Stimulated activated CD8-positive, alpha-beta memory T cell treated with anti-CD3 and anti-CD28 coated beads, Interleukin-12 subunit alpha, Interleukin-12 subunit beta, amount 100 ng/mL, for 4 hours (primary cell): ENCODE data around the gene DDAH1.

ENCODE experiments used
- DNase-seq: peaks from one replicate; pipeline ENCODE4 v3.0.0-alpha.2; 2020; ENCODE audit warnings: low read depth

DDAH1 gene

DNA sequence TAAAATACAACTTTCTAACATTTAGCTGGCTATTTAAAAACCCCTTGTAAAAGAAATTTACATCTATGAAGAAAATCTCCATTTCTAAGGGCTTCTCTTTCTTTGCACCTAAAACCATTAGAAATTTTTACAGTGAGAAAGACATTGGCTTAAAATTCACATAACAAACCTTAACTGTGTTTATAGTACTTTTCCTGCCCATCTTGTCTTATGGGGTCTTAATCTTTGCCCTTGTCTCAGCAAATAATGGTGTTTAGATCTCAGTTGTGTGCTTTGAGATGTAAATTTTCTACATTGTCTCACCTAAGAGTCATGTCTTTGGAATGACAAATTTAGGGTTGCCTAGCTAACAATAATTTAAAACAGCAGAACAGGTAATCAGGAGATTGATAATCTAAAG, 71.5 kb downstream of the DDAH1 start:
- DNase-seq = no peak

DNA sequence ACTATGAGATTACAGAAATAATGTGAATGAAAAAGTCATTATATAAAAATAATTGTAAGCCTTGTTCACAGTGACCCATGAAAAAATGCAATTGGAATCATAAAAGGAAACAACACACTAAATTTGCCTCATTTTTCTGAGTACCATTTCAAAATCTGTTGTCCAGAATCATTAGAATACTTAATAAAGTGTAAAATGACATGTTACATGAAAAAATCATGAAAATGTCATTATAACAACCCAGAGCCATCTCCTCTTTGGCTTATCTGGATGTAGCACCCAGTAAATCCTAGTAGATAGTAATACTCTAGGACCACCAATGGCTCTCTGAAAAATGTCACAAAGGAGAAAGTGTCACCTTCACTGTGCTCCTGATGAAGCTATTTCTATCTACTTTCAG, 76.5 kb downstream of the DDAH1 start:
- no peak for DNase-seq

DNA sequence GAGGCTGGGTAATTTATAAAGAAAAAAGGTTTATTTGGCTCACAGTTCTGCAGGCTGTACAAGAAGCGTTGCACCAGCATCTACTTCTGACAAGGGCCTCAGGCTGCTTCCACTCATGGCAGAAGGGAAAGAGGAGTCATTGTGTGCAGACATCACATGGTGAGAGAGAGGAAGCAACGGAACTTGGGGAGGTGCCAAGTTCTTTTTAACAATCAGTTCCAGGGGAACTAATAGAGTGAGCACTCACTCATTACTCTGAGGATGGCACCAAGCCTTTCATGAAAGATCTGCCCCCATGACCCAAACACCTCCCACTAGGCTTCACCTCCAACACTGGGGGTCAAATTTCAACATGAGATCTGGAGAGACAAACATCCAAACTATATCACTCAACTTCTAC, 77.2 kb downstream of the DDAH1 start:
- DNase-seq = no peak

DNA sequence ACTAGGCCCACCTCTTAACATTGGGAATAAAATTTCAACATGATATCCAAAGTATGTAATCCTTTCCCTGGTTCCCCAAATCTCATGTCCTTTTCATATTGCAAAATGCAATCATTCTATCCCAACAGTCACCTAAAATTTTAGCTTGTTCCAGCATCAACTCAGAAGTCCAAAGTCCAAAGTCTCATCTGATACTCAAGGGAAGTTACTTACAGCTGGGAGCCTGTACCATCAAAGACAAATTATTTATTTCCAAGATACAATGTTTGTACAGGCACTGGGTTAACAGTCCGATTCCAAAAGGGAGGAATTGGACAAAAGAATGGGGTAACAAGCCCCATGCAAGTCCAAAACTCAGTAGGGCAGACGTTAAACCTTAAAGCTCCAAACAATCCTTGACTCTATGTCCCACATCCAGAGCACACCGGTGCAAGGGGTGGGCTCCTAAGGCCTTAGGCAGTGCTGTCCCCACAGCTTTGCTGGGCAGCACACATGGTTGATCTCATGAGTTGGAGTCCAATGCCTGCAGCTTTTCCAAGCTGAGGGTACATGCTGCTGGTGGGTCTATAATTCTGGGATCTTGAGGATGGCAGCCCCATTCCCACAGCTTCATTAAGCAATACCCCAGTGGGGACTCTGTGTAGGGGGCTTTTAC, 78.8 kb downstream of the DDAH1 start:
- DNase-seq = no peak

DNA sequence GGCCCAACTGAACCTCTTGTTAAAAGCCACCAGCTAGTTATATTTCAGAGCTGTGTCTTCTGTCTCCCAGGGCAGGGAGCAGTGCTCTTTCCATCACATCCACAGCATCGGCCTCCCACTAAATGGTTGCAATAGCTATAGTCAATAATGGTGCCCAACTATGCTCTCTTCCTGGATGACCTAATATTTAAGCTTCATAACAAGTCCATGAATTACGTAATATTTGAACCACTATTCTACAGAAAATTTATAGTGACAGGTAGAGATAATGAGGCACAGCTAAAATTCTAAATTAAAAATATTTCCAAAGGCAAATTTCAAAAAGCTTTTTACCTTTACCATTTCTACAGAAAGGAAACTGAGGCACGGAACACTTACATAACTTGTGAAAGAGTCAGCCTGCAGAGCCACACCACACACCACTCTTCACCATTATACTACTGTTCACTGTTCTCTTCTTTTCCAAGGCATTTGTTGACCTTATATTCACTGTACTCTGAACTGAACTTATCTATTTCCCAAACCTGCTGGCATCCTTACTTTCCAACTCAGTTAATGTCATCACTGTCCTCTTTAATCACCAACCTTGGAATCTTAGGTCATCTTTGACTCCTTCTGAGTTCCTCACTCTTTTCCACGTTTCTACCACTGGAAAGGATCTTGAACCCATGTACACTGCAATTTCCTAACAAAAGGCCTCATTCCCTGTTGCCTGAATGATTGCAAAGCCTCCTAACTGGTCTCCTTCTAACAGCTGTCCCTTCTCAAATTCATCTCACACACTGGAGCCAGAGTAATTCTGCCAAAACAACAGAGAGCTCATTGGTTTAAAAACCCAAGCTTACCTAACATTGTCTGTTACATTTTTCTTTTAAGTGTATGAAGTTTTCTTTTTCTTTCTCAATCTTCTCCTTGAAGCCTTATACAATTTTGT, 85.5 kb downstream of the DDAH1 start:
- DNase-seq = no peak

DNA sequence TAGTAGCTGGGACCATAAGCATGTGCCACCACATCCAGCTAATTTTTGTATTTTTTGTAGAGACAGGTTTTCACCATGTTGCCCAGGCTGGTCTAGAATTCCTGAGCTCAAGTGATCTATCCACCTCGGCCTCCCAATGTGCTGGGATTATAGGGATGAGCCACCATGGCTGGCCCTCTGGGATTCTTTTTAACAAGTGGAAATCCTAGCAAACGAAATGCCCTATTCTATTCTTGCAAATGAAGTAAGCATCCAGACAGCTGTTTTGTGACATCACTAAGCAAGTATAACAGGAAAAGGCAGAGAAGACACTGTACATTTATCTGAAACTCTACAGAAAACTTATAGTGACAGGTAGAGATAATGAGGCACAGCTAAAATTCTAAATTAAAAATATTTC, 86.4 kb downstream of the DDAH1 start:
- no peak for DNase-seq

DNA sequence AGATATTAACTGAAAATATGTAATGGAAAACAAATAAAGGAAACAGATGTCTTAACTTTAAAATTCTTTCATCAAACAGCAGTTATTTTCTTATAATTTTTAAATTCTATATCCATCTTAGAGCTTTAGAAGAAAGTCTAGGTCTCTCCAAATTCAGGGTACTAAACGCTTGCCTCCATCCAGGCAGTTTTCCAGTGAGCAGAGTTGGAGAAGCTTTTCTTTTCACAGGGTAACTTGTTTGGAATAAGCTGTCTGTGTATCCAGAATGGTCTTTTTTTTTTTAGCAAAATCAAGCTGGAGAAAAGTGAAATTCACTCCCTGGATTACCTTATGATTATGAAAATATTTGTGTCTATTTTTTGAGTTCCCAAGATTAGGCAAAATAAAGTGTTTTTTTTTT, 88.6 kb downstream of the DDAH1 start:
- DNase-seq = no peak

DNA sequence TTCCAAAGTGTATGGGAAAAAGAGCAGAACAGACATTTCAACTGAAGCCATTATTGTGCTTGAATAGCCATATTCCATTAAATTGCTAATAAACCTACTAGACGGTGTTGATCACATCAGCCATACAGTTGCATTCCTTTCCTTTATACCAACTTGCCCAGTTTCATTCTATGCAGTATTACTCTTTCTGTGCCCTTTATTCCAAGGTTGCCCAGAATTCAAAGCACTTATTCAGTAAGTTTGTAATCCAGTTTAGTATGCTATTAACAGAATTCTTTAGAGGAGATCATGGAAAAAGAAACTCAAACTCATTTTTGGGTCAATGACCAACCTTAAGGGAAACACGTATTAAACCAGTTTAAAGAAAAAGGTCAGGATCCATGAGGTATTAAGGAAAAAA, 89.5 kb downstream of the DDAH1 start:
- no peak for DNase-seq

DNA sequence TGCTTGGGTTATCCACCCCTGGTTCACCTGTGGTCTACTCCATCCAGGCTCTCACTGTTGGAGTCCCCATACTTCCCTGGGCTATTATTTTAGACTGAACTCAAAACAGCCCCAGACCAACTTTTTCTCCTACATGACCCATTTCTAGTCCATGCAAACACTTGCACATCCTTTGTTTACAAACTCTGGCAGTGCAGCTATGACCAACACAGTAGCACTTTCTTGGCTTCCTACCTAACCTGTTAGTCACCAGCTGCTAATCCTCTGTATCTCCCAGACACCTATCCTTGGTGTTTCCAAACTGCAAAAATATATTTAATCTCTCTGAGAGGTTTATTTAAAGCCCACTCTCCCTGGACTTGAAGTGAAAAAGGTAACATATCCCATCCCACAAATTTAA, 90.8 kb downstream of the DDAH1 start:
- DNase-seq = no peak

DNA sequence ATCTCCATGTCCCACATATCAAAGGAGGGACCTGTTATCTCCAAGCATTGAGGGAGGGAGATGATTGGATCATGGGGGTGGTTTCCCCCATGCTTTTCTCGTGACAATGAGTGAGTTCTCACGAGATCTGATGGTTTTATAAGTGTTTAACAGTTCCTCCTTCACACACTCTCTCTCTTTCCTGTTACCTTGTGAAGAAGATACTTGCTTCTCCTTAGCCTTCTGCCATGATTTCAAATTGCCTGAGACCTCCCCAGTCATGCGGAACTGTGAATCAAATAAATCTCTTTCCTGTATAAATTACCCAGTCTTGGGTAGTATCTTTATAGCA, 91.6 kb downstream of the DDAH1 start:
- DNase-seq = no peak

DNA sequence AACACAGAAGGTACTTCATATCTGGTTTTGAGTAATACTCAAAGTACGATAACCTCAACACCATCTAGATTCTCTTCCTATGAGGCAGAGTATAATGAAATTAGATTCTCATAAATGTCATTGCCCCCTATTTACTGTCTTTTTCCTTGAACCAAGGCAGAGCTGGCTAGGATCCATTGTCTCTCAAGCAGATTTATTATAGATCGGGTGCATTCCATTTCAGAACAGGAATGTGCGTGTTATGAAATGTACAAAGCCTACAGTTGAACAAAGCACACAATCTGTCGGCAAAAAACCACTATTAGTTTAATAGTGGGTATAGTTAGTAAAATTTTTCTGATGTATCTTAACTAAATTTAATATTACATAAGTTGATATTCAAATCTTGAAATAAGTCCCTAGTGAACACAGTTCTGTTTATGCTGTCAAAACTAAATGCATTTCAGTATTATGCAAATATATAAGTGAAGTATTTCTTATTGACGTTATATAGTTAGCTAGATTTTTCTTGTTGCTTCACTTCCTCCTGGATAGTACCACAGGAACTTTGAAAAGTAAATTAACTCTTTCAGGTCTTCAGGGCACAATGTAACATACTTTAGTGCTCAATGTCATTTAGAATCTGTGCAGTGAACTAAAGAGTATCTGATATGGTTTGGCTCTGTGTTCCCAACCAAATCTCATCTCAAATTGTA, 92.1 kb downstream of the DDAH1 start:
- DNase-seq = no peak

DNA sequence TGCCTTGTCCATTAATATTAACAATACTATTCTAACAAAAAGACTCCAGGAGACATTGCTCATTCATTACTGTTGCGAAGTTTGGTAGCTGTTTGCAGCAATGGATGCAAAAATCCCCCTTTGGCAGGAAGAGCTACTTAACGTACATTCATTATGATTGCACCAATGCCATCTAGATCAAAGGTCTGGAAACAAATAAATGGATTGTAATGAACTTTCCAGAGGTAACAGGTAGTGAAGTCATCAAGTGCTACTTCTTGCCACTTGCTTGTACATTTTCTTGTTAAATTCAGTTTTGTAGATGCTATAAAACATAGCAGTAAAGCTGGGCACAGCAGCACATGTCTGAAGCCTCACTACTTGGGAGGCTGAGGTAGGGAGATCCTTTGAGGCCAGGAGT, 93.9 kb downstream of the DDAH1 start:
- no peak for DNase-seq

DNA sequence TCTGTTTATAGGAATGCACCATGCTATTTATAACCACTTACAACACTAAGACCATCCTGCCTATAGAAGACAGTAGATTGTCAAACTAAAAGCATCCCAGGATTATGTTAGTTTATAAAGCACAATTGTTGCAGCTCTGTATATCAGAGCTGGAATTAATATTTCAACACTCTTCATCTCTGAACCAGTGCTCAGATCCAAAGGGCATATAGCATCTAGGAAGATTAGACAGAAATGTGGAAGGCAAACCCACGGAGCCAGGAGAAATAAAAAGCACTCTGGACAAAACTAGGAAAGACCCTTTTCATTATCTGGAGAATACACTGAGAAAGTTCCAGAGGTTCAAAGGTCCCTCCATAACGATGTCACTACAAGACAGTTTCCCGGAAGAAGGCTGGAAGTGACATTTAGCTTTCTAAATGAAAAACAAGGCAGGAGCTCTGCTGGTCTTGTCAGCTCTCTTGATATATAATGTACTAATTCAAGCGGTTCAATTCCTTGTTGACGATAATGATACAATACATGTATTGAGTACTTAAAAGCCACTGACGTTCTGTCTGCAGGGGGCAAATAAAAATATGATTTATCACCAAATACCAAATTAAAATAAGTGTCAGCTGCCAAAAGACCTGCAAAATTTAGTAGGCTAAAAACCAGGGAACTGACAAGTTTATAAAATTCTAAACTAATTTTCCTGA, 96.7 kb downstream of the DDAH1 start:
- no peak for DNase-seq

DNA sequence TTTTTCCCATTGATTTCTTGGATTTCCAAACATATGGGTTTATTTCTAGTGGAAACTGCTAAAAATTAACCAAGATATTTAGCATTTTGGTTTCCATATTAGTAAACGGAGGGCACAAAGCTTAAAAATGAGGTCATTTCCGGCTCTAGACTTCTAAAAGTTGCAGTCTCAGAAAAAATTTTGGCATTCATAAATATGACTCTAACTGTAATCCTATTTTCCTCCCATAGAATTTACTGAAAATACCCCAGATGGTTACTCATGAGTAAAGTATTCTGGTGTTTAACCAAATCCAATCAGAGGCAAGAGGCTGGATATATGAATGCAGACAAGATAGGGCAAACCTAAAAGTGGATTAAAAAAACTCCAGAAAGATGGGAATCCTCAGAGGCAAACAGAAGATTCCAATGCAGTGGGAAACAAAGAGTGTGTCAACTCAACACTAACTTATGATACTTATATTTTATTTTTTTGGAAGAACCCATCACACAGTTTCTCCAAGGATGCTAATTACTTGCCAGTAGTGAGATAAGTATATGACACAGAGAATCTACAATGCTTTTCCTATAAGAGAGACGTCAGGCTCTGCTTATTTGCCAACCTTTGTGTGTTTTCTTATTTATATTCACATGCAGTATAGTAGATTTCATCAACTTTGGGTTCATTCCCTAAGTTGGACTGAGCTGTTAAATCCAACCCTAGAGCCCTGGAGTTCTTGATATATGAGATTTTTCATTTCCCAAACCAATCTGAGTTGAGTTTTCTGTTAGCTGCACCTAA, 98.4 kb downstream of the DDAH1 start:
- no peak for DNase-seq

DNA sequence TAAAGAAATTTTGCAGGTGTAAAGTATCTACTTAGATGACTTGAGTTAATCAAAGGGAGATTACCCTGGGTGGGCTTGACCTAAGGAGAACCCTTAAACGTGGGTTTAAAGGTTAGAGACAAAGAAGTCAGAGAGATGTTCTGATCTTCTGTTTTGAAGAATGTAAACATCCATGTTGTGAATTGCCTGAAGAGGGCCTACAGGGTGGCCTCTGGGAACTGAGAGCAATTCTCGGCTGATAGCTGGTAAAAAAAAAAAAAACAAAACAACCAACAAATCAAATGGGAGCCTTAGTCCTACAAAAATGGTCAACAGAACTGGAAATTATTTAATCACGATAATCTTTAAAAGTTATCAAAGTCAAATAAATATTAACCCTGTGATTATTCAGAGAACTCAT, 99.1 kb downstream of the DDAH1 start:
- no peak for DNase-seq

DNA sequence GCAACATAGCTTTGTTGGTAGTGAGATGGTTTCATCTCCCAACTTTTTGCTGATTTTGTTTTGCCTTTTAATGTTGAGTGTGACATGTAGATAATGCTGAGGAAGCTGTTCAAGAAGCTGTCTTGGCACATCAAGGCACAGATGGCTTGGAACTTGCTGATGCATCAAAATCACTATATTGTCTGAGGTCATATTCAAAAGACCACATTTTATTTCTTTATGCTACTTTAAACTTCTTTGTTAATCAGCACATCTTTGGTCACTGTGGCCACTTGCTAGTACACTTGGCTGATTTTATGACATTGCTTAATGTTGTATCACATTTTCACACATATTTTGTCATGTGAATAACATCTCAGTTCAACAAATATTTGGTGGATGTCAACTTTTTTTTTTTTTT, 101.4 kb downstream of the DDAH1 start:
- no peak for DNase-seq

DNA sequence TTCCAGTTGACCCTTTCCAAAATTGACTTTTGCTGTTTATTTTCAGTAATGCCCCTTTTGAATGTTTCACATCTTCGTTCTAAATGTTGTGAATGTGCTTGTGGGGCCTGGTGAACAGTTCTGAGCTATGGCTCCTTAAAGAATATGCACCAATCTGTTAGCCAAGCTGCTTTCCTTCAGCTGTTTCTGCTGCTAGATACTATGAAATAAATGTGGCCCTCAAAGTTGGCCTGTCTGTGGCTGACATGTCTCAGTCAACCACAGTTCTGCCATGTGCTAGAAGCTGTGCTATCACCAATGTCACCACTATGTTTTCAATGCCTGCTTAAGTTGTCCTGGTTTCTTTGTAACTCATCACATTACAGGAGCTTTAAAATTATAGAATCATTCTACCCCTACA, 101.9 kb downstream of the DDAH1 start:
- no peak for DNase-seq

DNA sequence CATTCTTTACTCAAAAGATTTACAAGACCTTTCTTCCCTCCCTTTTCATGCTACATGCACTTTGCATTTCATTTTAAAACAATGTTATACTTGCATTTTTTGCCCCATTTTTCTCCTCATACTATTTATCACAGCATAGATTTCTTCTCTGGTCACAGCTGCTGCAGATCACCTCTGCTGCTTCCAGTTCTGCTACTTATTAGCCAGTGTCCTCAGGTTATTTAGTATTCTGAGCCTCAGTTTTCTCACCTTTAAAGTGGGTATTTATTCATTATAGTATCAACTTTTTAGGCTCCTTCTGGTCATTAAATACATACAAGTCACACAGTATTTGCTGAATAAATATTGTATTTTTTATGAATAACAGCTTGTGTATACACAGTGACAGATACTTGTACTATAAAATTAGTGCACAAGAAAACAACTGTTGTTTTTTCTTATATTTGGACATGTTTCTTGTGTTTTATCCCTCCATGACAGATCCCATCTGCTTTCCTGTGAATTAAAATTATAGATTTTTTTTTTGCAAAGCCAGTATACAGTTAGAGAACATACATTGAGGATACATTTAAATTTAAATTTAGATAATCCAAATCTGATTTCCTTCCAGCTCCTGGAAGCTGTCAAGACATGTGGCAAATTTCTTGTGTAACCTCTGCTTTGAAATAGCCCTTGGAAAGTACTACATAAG, 103.2 kb downstream of the DDAH1 start:
- no peak for DNase-seq

DNA sequence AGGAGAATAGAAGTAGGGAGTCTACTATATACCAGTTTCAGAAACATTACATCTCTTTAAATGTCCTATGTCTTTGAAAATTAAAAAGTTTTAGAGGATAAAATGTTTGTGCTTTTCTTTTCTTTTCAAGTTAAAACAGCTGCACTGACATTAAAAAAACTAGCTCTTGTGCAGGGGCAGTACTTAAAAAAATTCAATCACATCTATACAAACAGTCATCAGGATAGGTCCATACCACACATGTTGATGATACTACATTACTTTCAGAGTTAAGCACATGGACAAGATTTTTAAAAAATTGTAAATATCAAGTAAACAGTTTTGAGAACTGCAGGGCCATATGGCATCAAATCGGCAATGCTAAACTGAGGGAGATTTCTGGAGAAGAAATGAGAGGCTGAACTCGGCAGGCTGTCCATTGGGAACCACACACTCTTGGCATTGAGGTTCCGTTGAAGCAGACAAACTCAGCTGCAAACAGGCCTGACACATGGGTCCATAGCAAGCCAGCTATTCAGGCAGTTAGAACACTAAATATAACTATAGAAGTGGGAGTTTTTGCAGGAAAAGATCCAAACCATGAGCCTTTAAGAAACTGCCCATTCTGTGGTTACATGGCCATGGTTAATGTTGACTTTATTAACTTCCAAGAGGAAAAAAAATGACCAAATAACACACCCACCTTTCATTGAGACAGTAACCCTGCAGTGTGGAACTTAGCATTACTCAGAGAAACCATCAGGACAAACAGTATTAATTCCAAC, 104.0 kb downstream of the DDAH1 start:
- DNase-seq = no peak
